HL-60 (cell line): Measurements from ENCODE around the gene LDB2.

Experiments used
- DNase-seq, 2 experiments: peaks; one replicate each; pipeline ENCODE4 v3.0.0-alpha.2; 2010 to 2020; ENCODE audit warnings: low read depth in 1 of 2, low spot score in 1 of 2
- H3K27ac ChIP-seq: fragments of 250-450 bp; sonication (Bioruptor Pico); replicated peaks from 2 replicates; pipeline ENCODE4 v1.5.1; 2020; ENCODE audit warnings: mild to moderate bottlenecking, moderate library complexity
- H3K27me3 ChIP-seq: fragments of 250-450 bp; sonication (Bioruptor Pico); 2 replicates; pipeline ENCODE4 v1.5.1; 2021; ENCODE audit warnings: mild to moderate bottlenecking, moderate library complexity; ENCODE audit not compliant: insufficient read depth, poor library complexity, severe bottlenecking
- H3K4me3 ChIP-seq: replicated peaks from 2 replicates; pipeline ENCODE4 v1.5.1; 2011; ENCODE audit warnings: mild to moderate bottlenecking, control low read depth, low read length; ENCODE audit not compliant: insufficient read depth
- GABPA ChIP-seq: IDR thresholded peaks from 2 replicates; pipeline ENCODE4 v1.6.1; 2012; ENCODE audit warnings: low read depth
- POLR2AphosphoS5 ChIP-seq: IDR thresholded peaks from 2 replicates; pipeline ENCODE4 v1.6.1; 2012; ENCODE audit warnings: low read depth
- REST ChIP-seq: IDR thresholded peaks from 2 replicates; pipeline ENCODE4 v1.6.1; 2012; ENCODE audit warnings: low read depth; ENCODE audit not compliant: insufficient replicate concordance
- SPI1 ChIP-seq: IDR thresholded peaks from 2 replicates; pipeline ENCODE4 v1.6.1; 2012; ENCODE audit warnings: low read depth, mild to moderate bottlenecking, borderline replicate concordance
- TF ChIP-seq, protein P1 (sequence below): IDR thresholded peaks from one replicate; pipeline ENCODE4 v1.5.1; 2011; ENCODE audit warnings: low read length, control low read depth, inconsistent platforms; ENCODE audit not compliant: insufficient read depth

The LDB2 gene

GRCh38 chr4:16516796-16517439, 381.5 kb downstream of the LDB2 start:
- H3K27me3 ChIP-seq: no peaks in the 10 kb centered on the region
- no peak overlapping the region for H3K27ac ChIP-seq
- H3K4me3 ChIP-seq: no peak overlapping the region
- peak in 1 of 2 experiments; percentile 14 for DNase-seq
- TF ChIP-seq POLR2AphosphoS5: no peak

DNA sequence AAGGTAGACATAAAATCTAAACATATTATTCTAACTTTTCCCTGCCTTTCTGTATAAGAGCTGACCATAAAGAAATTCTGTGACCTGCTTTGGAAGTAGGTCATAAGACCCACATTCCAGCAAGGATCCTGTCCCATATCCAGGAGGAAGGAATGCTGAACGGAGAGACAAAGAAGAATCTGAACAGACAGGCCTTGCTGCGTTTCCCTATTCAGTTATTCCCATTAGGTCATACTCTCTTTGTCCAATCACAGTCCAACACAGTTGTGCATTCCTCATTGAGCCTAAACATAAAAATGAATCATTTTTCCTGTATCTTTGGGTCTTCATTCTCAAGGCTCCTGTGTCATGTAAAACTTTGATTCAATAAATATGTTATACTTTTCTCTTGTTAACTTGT, 384.6 kb downstream of the LDB2 start:
- TF ChIP-seq, protein P1, sequence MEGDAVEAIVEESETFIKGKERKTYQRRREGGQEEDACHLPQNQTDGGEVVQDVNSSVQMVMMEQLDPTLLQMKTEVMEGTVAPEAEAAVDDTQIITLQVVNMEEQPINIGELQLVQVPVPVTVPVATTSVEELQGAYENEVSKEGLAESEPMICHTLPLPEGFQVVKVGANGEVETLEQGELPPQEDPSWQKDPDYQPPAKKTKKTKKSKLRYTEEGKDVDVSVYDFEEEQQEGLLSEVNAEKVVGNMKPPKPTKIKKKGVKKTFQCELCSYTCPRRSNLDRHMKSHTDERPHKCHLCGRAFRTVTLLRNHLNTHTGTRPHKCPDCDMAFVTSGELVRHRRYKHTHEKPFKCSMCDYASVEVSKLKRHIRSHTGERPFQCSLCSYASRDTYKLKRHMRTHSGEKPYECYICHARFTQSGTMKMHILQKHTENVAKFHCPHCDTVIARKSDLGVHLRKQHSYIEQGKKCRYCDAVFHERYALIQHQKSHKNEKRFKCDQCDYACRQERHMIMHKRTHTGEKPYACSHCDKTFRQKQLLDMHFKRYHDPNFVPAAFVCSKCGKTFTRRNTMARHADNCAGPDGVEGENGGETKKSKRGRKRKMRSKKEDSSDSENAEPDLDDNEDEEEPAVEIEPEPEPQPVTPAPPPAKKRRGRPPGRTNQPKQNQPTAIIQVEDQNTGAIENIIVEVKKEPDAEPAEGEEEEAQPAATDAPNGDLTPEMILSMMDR: no peak
- no peak for TF ChIP-seq SPI1
- TF ChIP-seq REST: no peak
- no peak for TF ChIP-seq POLR2AphosphoS5
- TF ChIP-seq GABPA: no peak
- DNase-seq: no peak
- Histone ChIP-seq H3K27me3 (no peaks in the 10 kb centered on the region), H3K4me3 (no peak overlapping the region), H3K27ac (no peak overlapping the region)

- no peak overlapping the region for H3K27ac ChIP-seq
- H3K4me3 ChIP-seq: no peak overlapping the region
- no peak for DNase-seq
- no peaks in the 10 kb centered on the region for H3K27me3 ChIP-seq
- no peak for TF ChIP-seq POLR2AphosphoS5
- TF ChIP-seq, protein P1: peak; percentile 24
- TF ChIP-seq SPI1: no peak
Measured at GRCh38 chr4:16508968-16509367, 389.5 kb downstream of the LDB2 start.

DNA sequence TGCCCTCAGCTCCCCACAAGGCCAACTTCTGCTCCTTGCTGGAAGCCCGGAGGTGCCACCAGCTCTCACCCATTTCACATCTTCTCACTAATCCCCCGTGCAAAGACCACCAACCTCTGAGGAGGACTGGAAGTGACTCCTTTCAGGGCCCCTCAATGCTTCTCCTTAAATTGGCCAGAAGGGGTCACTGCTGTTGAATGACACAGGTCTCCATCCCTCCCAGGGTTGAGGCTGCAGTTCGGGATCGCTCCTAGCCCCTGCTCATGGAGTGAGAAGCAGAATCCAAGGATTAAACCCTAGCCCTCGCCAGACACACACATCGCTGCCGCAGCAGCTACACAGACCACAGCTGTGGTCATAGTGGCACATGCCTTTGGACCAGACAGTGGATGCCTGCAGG, 392.7 kb downstream of the LDB2 start:
- no peak for TF ChIP-seq REST
- TF ChIP-seq, protein P1: no peak
- TF ChIP-seq POLR2AphosphoS5: no peak
- TF ChIP-seq GABPA: no peak
- TF ChIP-seq SPI1: no peak
- DNase-seq: no peak
- no peaks in the 10 kb centered on the region for H3K27me3 ChIP-seq

More for the DNA sequence above, 392.7 kb downstream of the LDB2 start:
- Histone ChIP-seq H3K27ac (no peak overlapping the region), H3K4me3 (no peak overlapping the region)
